Vagina (tissue), 2 donors: ENCODE results near the gene NEK6. TPM values are rescaled to one million over a fixed set of nuclear protein-coding genes. Genes with fewer than 3 reads are reported as not detected.

Experiments used
- DNase-seq, 2 donors: peaks; one replicate each; pipeline ENCODE4 v3.0.0-alpha.2; 2017; ENCODE audit errors: extremely low spot score in 2 of 2
- H3K27ac ChIP-seq: fragments of 200-600 bp; sonication (generic); one replicate; pipeline ENCODE4 v1.5.1; 2019
- H3K27me3 ChIP-seq: fragments of 200-600 bp; sonication (generic); one replicate; pipeline ENCODE4 v1.5.1; 2019
- H3K36me3 ChIP-seq, 2 donors: fragments of 200-600 bp; sonication (generic); one replicate each; pipeline ENCODE4 v1.5.1; 2017 to 2019
- H3K4me1 ChIP-seq: fragments of 200-600 bp; sonication (generic); one replicate; pipeline ENCODE4 v1.5.1; 2019
- H3K4me3 ChIP-seq, 2 donors: fragments of 200-600 bp; sonication (generic); 1 replicate in 1 of 2; 2 replicates in 1 of 2; pipeline ENCODE4 v1.5.1; 2016 to 2019
- H3K9me3 ChIP-seq: fragments of 200-600 bp; sonication (generic); one replicate; pipeline ENCODE4 v1.5.1; 2019
- CTCF ChIP-seq, 3 experiments: fragments of 450-650 bp in 2 of 3; fragments of 200-600 bp in 1 of 3; sonication (generic) in 1 of 3; IDR thresholded peaks; one replicate each; pipeline ENCODE4 v1.5.1; 2017 to 2019; ENCODE audit warnings: antibody characterized with exemption in 3 of 3, mild to moderate bottlenecking in 2 of 3, moderate library complexity in 2 of 3
- POLR2A ChIP-seq, 2 donors: fragments of 450-650 bp; IDR thresholded peaks; one replicate each; pipeline ENCODE4 v1.6.1; 2017; ENCODE audit warnings: antibody characterized with exemption in 2 of 2, mild to moderate bottlenecking in 2 of 2, moderate library complexity in 2 of 2
- POLR2AphosphoS5 ChIP-seq, 2 donors: sonication (generic); formaldehyde crosslinking; IDR thresholded peaks; one replicate each; pipeline ENCODE4 v1.9.0; 2017; ENCODE audit warnings: antibody characterized with exemption in 2 of 2, mild to moderate bottlenecking in 2 of 2, low read depth in 1 of 2; ENCODE audit not compliant: insufficient read depth in 1 of 2
- intact Hi-C: fragments of 100-400 bp; cut with DNase I; formaldehyde crosslinking; loops from one replicate; pipeline ENCODE4 v1.15.1; 2023
- total RNA-seq: library from RNA; depleted of rRNA; stranded (reverse); fragments of >200 nt; gene quantifications from one replicate; pipeline ENCODE4 v1.2.3, GENCODE V29; 2016

NEK6 gene
- total RNA-seq, 1 donor from 2014 or later, result 44.4 TPM

- no peaks in the 10 kb centered on the region for H3K27me3 ChIP-seq
- no peak for DNase-seq
- H3K27ac ChIP-seq, result no peak overlapping the region
- intact Hi-C loops, result no loop called here
- peaks cover 3% of the 10 kb centered on the region for H3K9me3 ChIP-seq
- no peak overlapping the region for H3K4me3 ChIP-seq
- peaks cover 18% of the 10 kb centered on the region for H3K4me1 ChIP-seq
- H3K36me3 ChIP-seq, result peaks cover 0 to 21% of the 10 kb centered on the region in 2 donors
- no peak for TF ChIP-seq POLR2A (IDR thresholded peaks at IDR 0.05)
- TF ChIP-seq CTCF (IDR thresholded peaks at IDR 0.05), result no peak
- no peak for TF ChIP-seq POLR2AphosphoS5 (IDR thresholded peaks at IDR 0.05; ENCODE audit: insufficient read depth in 1 of 2, low read depth in 1 of 2)
These were observed 82.7 kb downstream of the NEK6 start for GRCh38 chr9:124340219-124341069.

GRCh38 chr9:124341455-124342170 is 83.9 kb downstream of the NEK6 start:
- intact Hi-C loops, result no loop called here

GRCh38 chr9:124342402-124342775 is 84.6 kb downstream of the NEK6 start:
- intact Hi-C loops, result no loop called here
- no peak for TF ChIP-seq POLR2A (IDR thresholded peaks at IDR 0.05)
- no peak for TF ChIP-seq CTCF (IDR thresholded peaks at IDR 0.05)
- DNase-seq, result no peak
- no peak overlapping the region for H3K4me3 ChIP-seq
- peaks cover 0 to 29% of the 10 kb centered on the region in 2 donors for H3K36me3 ChIP-seq
- peak overlapping the region; percentile 81 for H3K27ac ChIP-seq
- no peaks in the 10 kb centered on the region for H3K9me3 ChIP-seq
- no peaks in the 10 kb centered on the region for H3K27me3 ChIP-seq
- H3K4me1 ChIP-seq, result peaks cover 18% of the 10 kb centered on the region

More at GRCh38 chr9:124341455-124342170, 83.9 kb downstream of the NEK6 start:
- H3K4me1 ChIP-seq, result peaks cover 18% of the 10 kb centered on the region
- H3K4me3 ChIP-seq, result no peak overlapping the region
- peaks cover 3% of the 10 kb centered on the region for H3K9me3 ChIP-seq
- TF ChIP-seq POLR2A (IDR thresholded peaks at IDR 0.05) (no peak), CTCF (IDR thresholded peaks at IDR 0.05) (no peak), POLR2AphosphoS5 (IDR thresholded peaks at IDR 0.05; ENCODE audit: insufficient read depth in 1 of 2, low read depth in 1 of 2) (no peak)
- H3K36me3 ChIP-seq, result peaks cover 0 to 25% of the 10 kb centered on the region in 2 donors
- no peak for DNase-seq
- H3K27ac ChIP-seq, result no peak overlapping the region
- no peaks in the 10 kb centered on the region for H3K27me3 ChIP-seq

- Histone ChIP-seq H3K4me3 (peak overlapping the region; percentile 20 to 26), H3K36me3 (peaks cover 0 to 29% of the 10 kb centered on the region in 2 donors), H3K9me3 (no peaks in the 10 kb centered on the region), H3K27me3 (no peaks in the 10 kb centered on the region), H3K4me1 (peaks cover 18% of the 10 kb centered on the region), H3K27ac (peak overlapping the region; percentile 81)
- DNase-seq, result no peak
- no peak for TF ChIP-seq CTCF (IDR thresholded peaks at IDR 0.05)
- TF ChIP-seq POLR2AphosphoS5 (IDR thresholded peaks at IDR 0.05; ENCODE audit: insufficient read depth in 1 of 2, low read depth in 1 of 2), result peak in 1 of 2 donors; percentile 58
- intact Hi-C loops, result no loop called here
These were observed 85.2 kb downstream of the NEK6 start for GRCh38 chr9:124342776-124343485.
